Measurements from ENCODE around the gene PAGE2.
"Not testable (repeated sequence)": the region's sequence is repeated elsewhere in the genome, so short reads cannot be mapped to it uniquely, and the experiment has no call there.

PAGE2 gene, protein sequence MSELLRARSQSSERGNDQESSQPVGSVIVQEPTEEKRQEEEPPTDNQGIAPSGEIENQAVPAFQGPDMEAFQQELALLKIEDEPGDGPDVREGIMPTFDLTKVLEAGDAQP

DNA sequence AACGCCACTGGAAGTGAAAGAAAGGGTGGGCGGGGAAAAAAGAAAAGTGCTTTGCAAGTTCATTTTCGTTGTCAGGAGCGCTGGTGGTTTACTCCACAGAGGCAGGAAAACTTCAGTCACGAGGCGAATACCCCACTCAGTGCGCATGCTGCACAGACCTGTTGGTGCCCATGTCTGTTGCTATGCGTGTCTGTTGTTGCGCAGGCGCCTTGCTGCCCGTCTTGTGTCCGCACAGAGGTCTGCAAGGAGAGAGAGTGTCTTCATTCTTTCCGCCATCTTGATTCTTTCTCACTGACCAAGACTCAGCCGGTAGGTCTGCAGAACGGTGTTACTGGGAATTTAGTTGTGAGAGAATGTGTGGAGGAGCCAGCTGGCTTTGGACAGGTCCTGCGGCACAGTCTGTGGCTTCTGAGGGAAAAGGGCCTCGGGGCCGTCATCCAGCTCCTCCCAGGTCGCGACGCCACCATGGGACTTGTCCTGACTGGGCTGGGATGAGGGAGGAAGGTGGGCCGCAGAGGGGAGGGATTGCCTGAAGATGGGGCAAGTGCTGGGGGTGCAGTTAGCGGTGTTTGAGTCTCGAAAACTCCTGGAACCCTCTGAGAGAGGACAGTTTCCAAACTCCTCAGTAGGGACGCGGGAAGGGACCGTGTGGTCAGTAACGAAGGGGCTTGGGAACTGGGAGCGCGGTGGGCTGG, at the start of gene PAGE2:
Gene PAGE2, plus strand, starts transcription at position 224 of the 695 bp plus-strand sequence. CDS start 1,003 bp downstream, outside the sequence.
- Histone ChIP-seq H3K4me3 (ENCODE audit: low read length) (no peak within 1 kb of the TSS), H3K36me3 (ENCODE audit: control insufficient read depth, insufficient read depth, low read length) (no peaks in the 10 kb centered on the region), H3K4me1 (ENCODE audit: control insufficient read depth, insufficient read depth, low read length) (no peaks in the 10 kb centered on the region), H3K27ac (ENCODE audit: low read length) (no peak within 1 kb of the TSS), H3K9me3 (ENCODE audit: control insufficient read depth, insufficient read depth, low read length) (no peaks in the 10 kb centered on the region), H3K27me3 (ENCODE audit: control insufficient read depth, insufficient read depth, low read length) (no peaks in the 10 kb centered on the region)
- DNase-seq (ENCODE audit: low read depth, low spot score) = no peak
- WGBS (ENCODE audit: insufficient coverage, insufficient read length) = no CpG with 5 or more reads among the region's 30 CpGs

DNA sequence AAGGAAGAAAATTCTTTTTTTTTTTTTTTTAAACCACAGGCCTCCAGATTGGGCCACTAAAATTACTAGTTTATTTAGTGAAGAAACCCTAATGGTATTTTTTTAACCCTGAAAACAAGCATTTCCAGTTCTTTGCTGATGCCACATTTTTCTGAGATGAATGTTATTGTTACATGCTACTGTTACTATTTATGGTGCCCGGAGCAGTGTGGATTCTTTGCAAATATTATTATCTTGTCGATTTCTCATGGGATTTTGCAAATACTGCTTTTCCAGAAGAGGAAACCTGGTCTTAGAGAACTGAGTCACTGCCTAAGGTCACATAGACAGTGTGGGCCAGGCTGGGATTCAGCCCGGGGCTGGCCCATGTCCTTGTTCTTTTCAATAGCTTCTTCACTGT, 49.3 kb upstream of the PAGE2 start:
- DNase-seq (ENCODE audit: low read depth, low spot score) = no peak
- Histone ChIP-seq H3K27ac (ENCODE audit: low read length) (no peak overlapping the region), H3K9me3 (ENCODE audit: control insufficient read depth, insufficient read depth, low read length) (no peaks in the 10 kb centered on the region), H3K27me3 (ENCODE audit: control insufficient read depth, insufficient read depth, low read length) (no peaks in the 10 kb centered on the region), H3K4me3 (ENCODE audit: low read length) (no peak overlapping the region), H3K4me1 (ENCODE audit: control insufficient read depth, insufficient read depth, low read length) (no peaks in the 10 kb centered on the region), H3K36me3 (ENCODE audit: control insufficient read depth, insufficient read depth, low read length) (no peaks in the 10 kb centered on the region)
- no CpG with 5 or more reads among the region's 3 CpGs for WGBS (ENCODE audit: insufficient coverage, insufficient read length)

DNA sequence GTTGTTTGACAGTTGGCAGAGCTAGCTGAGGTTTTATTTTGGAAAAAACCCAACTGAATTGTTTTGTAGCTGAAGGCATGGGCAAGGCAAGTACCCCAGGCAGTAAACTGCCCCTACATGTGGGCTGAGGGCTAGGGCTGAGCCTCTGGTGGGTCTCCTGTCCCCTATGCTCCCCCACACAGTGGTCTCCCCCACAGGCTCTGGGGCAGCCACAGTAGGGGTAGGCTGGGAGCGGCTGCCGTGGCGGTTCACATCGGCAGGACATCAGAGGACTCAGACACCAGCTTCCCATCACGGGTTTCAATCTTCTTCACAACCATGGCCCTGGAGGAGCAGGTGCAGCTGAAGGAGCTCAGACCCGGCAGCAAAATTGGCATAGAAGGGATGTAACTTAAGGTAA, 47.3 kb upstream of the PAGE2 start:
- Histone ChIP-seq H3K9me3 (ENCODE audit: control insufficient read depth, insufficient read depth, low read length) (no peaks in the 10 kb centered on the region), H3K36me3 (ENCODE audit: control insufficient read depth, insufficient read depth, low read length) (no peaks in the 10 kb centered on the region), H3K27ac (ENCODE audit: low read length) (no peak overlapping the region), H3K4me1 (ENCODE audit: control insufficient read depth, insufficient read depth, low read length) (no peaks in the 10 kb centered on the region), H3K27me3 (ENCODE audit: control insufficient read depth, insufficient read depth, low read length) (no peaks in the 10 kb centered on the region), H3K4me3 (ENCODE audit: low read length) (no peak overlapping the region)
- WGBS (ENCODE audit: insufficient coverage, insufficient read length) = no CpG with 5 or more reads among the region's 6 CpGs
- no peak for DNase-seq (ENCODE audit: low read depth, low spot score)

DNA sequence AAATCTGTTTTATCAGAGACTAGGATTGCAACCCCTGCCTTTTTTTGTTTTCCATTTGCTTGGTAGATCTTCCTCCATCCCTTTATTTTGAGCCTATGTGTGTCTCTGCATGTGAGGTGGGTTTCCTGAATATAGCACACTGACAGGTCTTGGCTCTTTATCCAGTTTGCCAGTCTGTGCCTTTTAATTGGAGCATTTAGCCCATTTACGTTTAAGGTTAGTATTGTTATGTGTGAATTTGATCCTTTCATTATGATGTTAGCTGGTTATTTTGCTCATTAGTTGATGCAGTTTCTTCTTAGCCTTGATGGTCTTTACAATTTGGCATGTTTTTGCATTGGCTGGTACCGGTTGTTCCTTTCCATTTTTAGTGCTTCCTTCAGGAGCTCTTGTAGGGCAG, 38.2 kb upstream of the PAGE2 start:
- not testable (repeated sequence) for H3K9me3 ChIP-seq (ENCODE audit: control insufficient read depth, insufficient read depth, low read length); H3K36me3 ChIP-seq (ENCODE audit: control insufficient read depth, insufficient read depth, low read length); DNase-seq (ENCODE audit: low read depth, low spot score); H3K27ac ChIP-seq (ENCODE audit: low read length); H3K27me3 ChIP-seq (ENCODE audit: control insufficient read depth, insufficient read depth, low read length); H3K4me1 ChIP-seq (ENCODE audit: control insufficient read depth, insufficient read depth, low read length); H3K4me3 ChIP-seq (ENCODE audit: low read length)
- WGBS (ENCODE audit: insufficient coverage, insufficient read length) = no CpG with 5 or more reads among the region's 2 CpGs

DNA sequence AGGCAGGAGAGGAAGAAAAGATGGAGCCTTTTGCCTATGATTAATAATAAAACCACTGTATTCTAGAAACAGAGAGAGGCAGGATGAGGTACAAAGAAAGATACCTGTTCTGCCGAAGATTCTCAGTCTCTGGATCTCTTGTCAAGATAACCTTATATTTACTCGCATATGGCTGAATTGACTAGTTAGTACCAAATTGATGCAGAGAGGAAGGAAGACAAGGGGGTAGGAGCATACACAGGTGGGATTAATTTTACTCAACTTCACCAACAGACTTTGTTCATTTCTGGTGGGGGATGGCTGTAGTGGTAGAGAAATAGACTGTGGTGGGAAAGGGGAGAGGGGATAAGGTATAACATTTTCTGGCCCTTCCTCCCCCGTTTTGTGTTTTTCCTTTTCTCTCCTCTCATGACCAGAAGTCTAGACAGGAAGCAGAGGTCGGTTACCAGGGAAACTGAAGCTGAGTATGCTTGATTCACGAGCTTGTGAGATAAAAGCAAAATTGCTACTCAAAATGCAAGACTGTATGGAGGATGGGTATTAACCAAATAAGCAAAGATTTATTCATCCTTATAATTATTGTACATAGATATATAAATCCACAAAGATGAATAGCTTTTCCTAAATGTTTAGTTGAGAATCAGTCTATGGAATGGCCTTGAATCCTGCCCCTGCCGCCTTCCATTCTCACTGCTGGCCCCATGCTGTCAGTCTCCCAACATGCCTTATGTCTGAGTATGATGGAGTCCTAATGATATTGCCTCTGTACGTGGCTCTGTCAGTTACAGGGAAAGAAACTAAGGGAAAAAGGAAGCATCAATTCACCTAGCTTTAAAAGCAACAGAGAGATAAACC, 31.8 kb upstream of the PAGE2 start:
- Histone ChIP-seq H3K36me3 (ENCODE audit: control insufficient read depth, insufficient read depth, low read length) (no peaks in the 10 kb centered on the region), H3K4me1 (ENCODE audit: control insufficient read depth, insufficient read depth, low read length) (no peaks in the 10 kb centered on the region), H3K27me3 (ENCODE audit: control insufficient read depth, insufficient read depth, low read length) (no peaks in the 10 kb centered on the region), H3K27ac (ENCODE audit: low read length) (no peak overlapping the region), H3K4me3 (ENCODE audit: low read length) (no peak overlapping the region), H3K9me3 (ENCODE audit: control insufficient read depth, insufficient read depth, low read length) (no peaks in the 10 kb centered on the region)
- whole genome bisulfite sequencing (ENCODE audit: insufficient coverage, insufficient read length) = no CpG with 5 or more reads among the region's 7 CpGs
- no peak for DNase-seq (ENCODE audit: low read depth, low spot score)

DNA sequence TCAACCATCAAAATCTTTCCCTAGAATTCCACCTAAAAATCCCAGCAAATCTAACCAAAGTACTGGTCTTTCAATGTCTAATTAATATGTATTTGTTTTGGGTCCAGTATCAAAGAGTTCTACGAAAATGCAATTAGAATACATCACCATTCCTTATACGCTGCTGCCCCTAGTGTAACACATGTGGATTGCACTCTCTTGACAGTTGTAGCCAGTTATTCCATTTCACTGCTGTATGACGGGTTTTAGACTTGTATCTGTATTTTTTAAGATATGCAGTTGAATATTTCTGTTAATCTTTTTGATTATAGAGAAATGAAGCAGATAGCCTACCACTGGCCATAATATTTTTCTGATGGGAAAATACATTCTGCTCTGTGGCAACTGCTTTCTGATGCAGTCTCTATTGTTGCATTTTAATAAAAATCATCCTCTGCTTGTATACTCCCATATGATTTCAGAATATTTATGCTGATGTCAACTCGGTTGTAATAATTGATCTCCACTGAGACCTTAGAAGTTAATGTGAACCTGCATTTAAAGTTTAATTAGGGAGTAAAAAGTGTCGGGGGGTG, 31.1 kb upstream of the PAGE2 start:
- Histone ChIP-seq H3K4me3 (ENCODE audit: low read length) (no peak overlapping the region), H3K4me1 (ENCODE audit: control insufficient read depth, insufficient read depth, low read length) (no peaks in the 10 kb centered on the region), H3K27me3 (ENCODE audit: control insufficient read depth, insufficient read depth, low read length) (no peaks in the 10 kb centered on the region), H3K27ac (ENCODE audit: low read length) (no peak overlapping the region), H3K36me3 (ENCODE audit: control insufficient read depth, insufficient read depth, low read length) (no peaks in the 10 kb centered on the region), H3K9me3 (ENCODE audit: control insufficient read depth, insufficient read depth, low read length) (no peaks in the 10 kb centered on the region)
- no peak for DNase-seq (ENCODE audit: low read depth, low spot score)
- no CpG with 5 or more reads among the region's 5 CpGs for WGBS (ENCODE audit: insufficient coverage, insufficient read length)

DNA sequence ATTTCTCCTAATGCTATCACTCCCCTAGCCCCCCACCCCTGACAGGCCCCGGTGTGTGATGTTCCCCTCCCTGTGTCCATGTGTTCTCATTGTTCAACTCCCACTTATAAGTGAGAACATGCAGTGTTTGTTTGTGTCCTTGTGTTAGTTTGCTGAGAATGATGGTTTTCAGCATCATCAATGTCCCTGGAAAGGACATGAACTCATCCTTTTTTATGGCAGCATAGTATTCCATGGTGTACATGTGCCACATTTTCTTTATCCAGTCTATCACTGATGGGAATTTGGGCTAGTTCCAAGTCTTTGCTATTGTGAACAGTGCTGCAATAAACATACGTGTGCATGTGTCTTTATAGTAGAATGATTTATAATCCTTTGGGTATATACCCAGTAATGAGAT, 21.6 kb upstream of the PAGE2 start:
- H3K27me3 ChIP-seq (ENCODE audit: control insufficient read depth, insufficient read depth, low read length); H3K27ac ChIP-seq (ENCODE audit: low read length); H3K36me3 ChIP-seq (ENCODE audit: control insufficient read depth, insufficient read depth, low read length); H3K4me1 ChIP-seq (ENCODE audit: control insufficient read depth, insufficient read depth, low read length); DNase-seq (ENCODE audit: low read depth, low spot score); H3K4me3 ChIP-seq (ENCODE audit: low read length); H3K9me3 ChIP-seq (ENCODE audit: control insufficient read depth, insufficient read depth, low read length): not testable (repeated sequence)
- no CpG with 5 or more reads among the region's 2 CpGs for WGBS (ENCODE audit: insufficient coverage, insufficient read length)

DNA sequence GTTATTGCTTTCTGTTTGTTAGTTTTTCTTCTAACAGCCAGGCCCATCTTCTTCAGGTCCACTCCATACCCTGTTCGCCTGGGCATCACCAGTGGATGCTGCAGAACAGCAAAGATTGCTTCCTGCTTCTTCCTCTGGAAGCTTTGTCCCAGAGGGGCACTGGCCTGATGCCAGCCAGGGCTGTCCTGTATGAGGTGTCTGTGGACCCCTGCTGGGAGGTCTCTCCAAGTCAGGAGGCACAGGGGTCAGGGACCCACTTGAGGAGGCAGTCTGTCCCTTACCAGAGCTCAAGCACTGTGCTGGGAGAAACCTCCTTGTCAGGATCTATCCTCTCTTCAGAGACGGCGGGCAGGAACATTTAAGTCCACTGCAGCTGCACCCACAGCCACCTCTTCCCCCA, 16.5 kb upstream of the PAGE2 start:
- Histone ChIP-seq H3K27me3 (ENCODE audit: control insufficient read depth, insufficient read depth, low read length) (no peaks in the 10 kb centered on the region), H3K4me1 (ENCODE audit: control insufficient read depth, insufficient read depth, low read length) (no peaks in the 10 kb centered on the region), H3K27ac (ENCODE audit: low read length) (no peak overlapping the region), H3K4me3 (ENCODE audit: low read length) (no peak overlapping the region), H3K9me3 (ENCODE audit: control insufficient read depth, insufficient read depth, low read length) (no peaks in the 10 kb centered on the region), H3K36me3 (ENCODE audit: control insufficient read depth, insufficient read depth, low read length) (no peaks in the 10 kb centered on the region)
- WGBS (ENCODE audit: insufficient coverage, insufficient read length) = no CpG with 5 or more reads among the region's 3 CpGs
- DNase-seq (ENCODE audit: low read depth, low spot score) = no peak

DNA sequence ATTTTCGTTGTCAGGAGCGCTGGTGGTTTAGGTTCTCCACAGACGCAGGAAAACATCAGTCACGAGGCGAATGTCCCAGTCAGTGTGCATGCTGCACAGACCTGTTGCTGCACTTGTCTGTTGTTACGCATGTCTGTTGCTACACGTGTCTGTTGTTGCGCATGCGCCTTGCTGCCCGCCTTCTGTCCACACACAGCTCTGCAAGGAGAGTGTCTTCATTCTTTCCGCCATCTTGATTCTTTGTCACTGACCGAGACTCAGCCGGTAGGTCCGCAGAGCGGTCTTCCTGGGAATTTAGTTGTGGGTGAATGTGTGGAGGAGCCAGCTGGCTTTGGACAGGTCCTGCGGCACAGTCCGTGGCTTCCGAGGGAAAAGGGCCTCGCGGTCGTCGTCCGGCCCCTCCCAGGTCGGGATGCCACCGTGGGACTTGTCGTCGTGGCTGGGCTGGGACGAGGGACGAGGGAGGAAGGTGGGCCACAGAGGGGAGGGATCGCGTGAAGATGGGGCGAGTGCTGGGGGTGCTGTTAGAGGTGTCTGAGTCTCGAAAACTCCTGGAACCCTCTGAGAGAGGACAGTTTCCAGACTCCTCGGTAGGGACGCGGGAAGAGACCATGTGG, 13.9 kb upstream of the PAGE2 start, which contains the start of gene PAGE2B:
Gene PAGE2B, plus strand, starts transcription at position 180 of the 617 bp plus-strand sequence. CDS start 1,012 bp downstream, outside the sequence.
- H3K9me3 ChIP-seq (ENCODE audit: control insufficient read depth, insufficient read depth, low read length) = no peaks in the 10 kb centered on the region
- no peak within 1 kb of the TSS for H3K4me3 ChIP-seq (ENCODE audit: low read length)
- H3K27ac ChIP-seq (ENCODE audit: low read length) = no peak within 1 kb of the TSS
- no peaks in the 10 kb centered on the region for H3K27me3 ChIP-seq (ENCODE audit: control insufficient read depth, insufficient read depth, low read length)
- WGBS (ENCODE audit: insufficient coverage, insufficient read length) = no CpG with 5 or more reads among the region's 36 CpGs
- H3K4me1 ChIP-seq (ENCODE audit: control insufficient read depth, insufficient read depth, low read length) = no peaks in the 10 kb centered on the region
- no peak for DNase-seq (ENCODE audit: low read depth, low spot score)
- H3K36me3 ChIP-seq (ENCODE audit: control insufficient read depth, insufficient read depth, low read length) = no peaks in the 10 kb centered on the region

DNA sequence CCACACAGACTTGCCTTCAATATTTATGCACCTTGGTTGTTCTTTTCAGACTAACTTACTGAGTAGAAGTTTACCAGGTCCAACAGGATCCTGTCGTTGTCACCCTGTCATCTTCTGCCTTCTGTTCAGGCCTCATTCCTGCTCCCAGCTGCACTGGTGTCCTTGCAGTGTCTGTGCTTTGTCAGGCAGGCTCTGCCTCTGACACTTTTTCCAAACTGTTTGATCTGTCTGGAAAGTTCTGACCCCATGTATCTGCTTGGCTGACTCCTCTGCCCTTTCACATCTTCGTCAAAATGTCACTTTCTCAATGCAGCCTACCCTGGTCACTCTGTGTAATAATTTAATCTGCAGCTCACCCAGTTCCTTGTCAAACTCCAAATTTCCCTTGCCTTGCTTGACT, 9.9 kb downstream of the PAGE2 start:
- WGBS (ENCODE audit: insufficient coverage, insufficient read length) = no CpG with 5 or more reads among the region's 2 CpGs
- no peak overlapping the region for H3K4me3 ChIP-seq (ENCODE audit: low read length)
- H3K27ac ChIP-seq (ENCODE audit: low read length) = no peak overlapping the region
- no peaks in the 10 kb centered on the region for H3K36me3 ChIP-seq (ENCODE audit: control insufficient read depth, insufficient read depth, low read length)
- H3K27me3 ChIP-seq (ENCODE audit: control insufficient read depth, insufficient read depth, low read length) = no peaks in the 10 kb centered on the region
- no peaks in the 10 kb centered on the region for H3K9me3 ChIP-seq (ENCODE audit: control insufficient read depth, insufficient read depth, low read length)
- no peak for DNase-seq (ENCODE audit: low read depth, low spot score)
- H3K4me1 ChIP-seq (ENCODE audit: control insufficient read depth, insufficient read depth, low read length) = no peaks in the 10 kb centered on the region
